Upper lobe of left lung (tissue), 4 donors: ENCODE results near the gene ISG15.

ENCODE experiments used
- CTCF ChIP-seq, 6 experiments: fragments of 450-650 bp in 4 of 6; fragments of 200-600 bp in 2 of 6; sonication (generic) in 2 of 6; IDR thresholded peaks; one replicate each; pipeline ENCODE4 v1.5.1; 2016 to 2019; ENCODE audit warnings: antibody characterized with exemption in 6 of 6
- POLR2A ChIP-seq, 4 donors: fragments of 450-650 bp; IDR thresholded peaks; one replicate each; pipeline ENCODE4 v1.5.1; 2016 to 2017; ENCODE audit warnings: antibody characterized with exemption in 4 of 4, mild to moderate bottlenecking in 2 of 4
- POLR2AphosphoS5 ChIP-seq, 2 donors: sonication (generic); formaldehyde crosslinking; IDR thresholded peaks; one replicate each; pipeline ENCODE4 v1.5.1; 2017; ENCODE audit warnings: antibody characterized with exemption in 2 of 2

DNA sequence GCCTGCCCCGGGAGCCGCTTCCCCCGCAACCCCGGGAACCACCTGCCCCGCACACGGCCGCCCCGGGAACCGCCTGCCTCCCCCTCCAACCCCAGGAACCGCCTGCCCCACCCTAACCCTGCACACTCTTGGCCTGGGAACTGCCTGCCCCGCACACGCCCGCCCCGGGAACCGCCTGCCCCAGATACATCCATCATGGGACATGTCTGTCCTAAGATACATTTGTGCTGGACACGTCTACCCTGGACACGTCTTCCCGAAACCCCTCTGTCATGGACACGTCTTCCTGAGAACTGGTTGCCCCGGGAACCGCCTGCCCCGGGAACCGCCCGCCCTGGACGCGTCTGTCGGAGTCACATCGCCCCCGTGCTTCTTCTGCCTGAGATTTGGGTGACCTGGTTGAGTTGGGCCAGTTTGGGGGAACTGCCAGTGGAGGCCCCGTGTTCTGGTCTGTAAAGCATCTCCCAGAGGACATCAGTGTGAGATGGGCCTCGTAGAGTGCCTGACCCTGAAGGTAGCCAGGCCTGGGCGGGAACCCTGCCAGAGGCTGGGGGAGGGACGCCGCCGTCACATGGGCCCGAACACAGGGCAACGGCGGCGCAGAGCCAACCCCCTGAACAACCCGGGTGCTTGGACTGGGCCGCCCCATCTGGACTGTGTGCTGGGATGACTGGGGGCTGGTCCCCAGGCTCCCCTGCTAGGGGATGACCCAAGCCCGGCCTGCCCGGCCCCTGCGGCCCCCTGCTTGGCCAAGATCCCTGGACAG lies 35.0 kb upstream of the ISG15 start:
- TF ChIP-seq POLR2AphosphoS5 (IDR thresholded peaks at IDR 0.05) = no peak
- TF ChIP-seq CTCF (IDR thresholded peaks at IDR 0.05) = no peak
- no peak for TF ChIP-seq POLR2A (IDR thresholded peaks at IDR 0.05)
